Suprapubic skin (tissue), 4 donors: ENCODE data around the gene COMMD1. TPM values are rescaled to one million over a fixed set of nuclear protein-coding genes. Genes with fewer than 3 reads are reported as not detected.
"Not testable (repeated sequence)": the region's sequence is repeated elsewhere in the genome, so short reads cannot be mapped to it uniquely, and the experiment has no call there.

Experiments
- DNase-seq, 2 donors: peaks; one replicate each; pipeline ENCODE4 v3.0.0-alpha.2; 2019; ENCODE audit warnings: low spot score in 2 of 2
- H3K27ac ChIP-seq: fragments of 200-600 bp; sonication (generic); one replicate; pipeline ENCODE4 v1.5.1; 2019
- H3K27me3 ChIP-seq: fragments of 200-600 bp; sonication (generic); one replicate; pipeline ENCODE4 v1.5.1; 2019
- H3K36me3 ChIP-seq: fragments of 200-600 bp; sonication (generic); one replicate; pipeline ENCODE4 v1.5.1; 2019
- H3K4me1 ChIP-seq: fragments of 200-600 bp; sonication (generic); one replicate; pipeline ENCODE4 v1.5.1; 2019
- H3K4me3 ChIP-seq: fragments of 200-600 bp; sonication (generic); one replicate; pipeline ENCODE4 v1.5.1; 2019; ENCODE audit warnings: mild to moderate bottlenecking
- H3K9me3 ChIP-seq: fragments of 200-600 bp; sonication (generic); one replicate; pipeline ENCODE4 v1.5.1; 2019
- CTCF ChIP-seq, 2 donors: fragments of 200-600 bp in 1 of 2; fragments of 450-650 bp in 1 of 2; sonication (generic) in 1 of 2; IDR thresholded peaks; one replicate each; pipeline ENCODE4 v1.5.1; 2016 to 2019; ENCODE audit warnings: antibody characterized with exemption in 2 of 2, mild to moderate bottlenecking in 1 of 2, moderate library complexity in 1 of 2
- EP300 ChIP-seq: sonication (generic); formaldehyde crosslinking; IDR thresholded peaks from one replicate; pipeline ENCODE4 v1.6.1; 2017; ENCODE audit warnings: antibody characterized with exemption
- POLR2A ChIP-seq, 2 donors: fragments of 450-650 bp; IDR thresholded peaks; one replicate each; pipeline ENCODE4 v1.6.1; 2017; ENCODE audit warnings: antibody characterized with exemption in 2 of 2, mild to moderate bottlenecking in 2 of 2, moderate library complexity in 2 of 2
- POLR2AphosphoS5 ChIP-seq, 3 donors: sonication (generic); formaldehyde crosslinking; IDR thresholded peaks; one replicate each; pipeline ENCODE4 v1.6.1; 2017; ENCODE audit warnings: antibody characterized with exemption in 3 of 3
- WGBS: methylation state at CpG from one replicate; pipeline ENCODE4 v1.1.5; 2018; 5-methylcytosine and 5-hydroxymethylcytosine counted together
- total RNA-seq, 4 donors: library from RNA; depleted of rRNA; stranded (reverse); fragments of >200 nt; gene quantifications; one replicate each; pipeline ENCODE4 v1.1.0, GENCODE V29; 2016

COMMD1 gene
- total RNA-seq, 4 donors from 2014 or later, result 45.6 to 64.3 (median 57.7) TPM

- Histone ChIP-seq H3K27me3 (no peaks in the 10 kb centered on the region), H3K9me3 (no peaks in the 10 kb centered on the region), H3K27ac (peak overlapping the region; percentile 30), H3K4me1 (peaks cover 4% of the 10 kb centered on the region), H3K36me3 (no peaks in the 10 kb centered on the region), H3K4me3 (no peak overlapping the region)
- WGBS, result 76% methylated on average over 9 of the region's 9 CpGs
- no peak for TF ChIP-seq POLR2AphosphoS5 (IDR thresholded peaks at IDR 0.05)
- TF ChIP-seq POLR2A (IDR thresholded peaks at IDR 0.05), result no peak
- no peak for TF ChIP-seq CTCF (IDR thresholded peaks at IDR 0.05)
- no peak for TF ChIP-seq EP300
- DNase-seq, result no peak
These were observed 45.3 kb downstream of the COMMD1 start for GRCh38 chr2:61950571-61951315.

- Histone ChIP-seq H3K27me3 (no peaks in the 10 kb centered on the region), H3K9me3 (no peaks in the 10 kb centered on the region), H3K4me1 (peaks cover 4% of the 10 kb centered on the region), H3K4me3 (no peak overlapping the region), H3K36me3 (no peaks in the 10 kb centered on the region), H3K27ac (no peak overlapping the region)
- WGBS, result 84% methylated on average over 2 of the region's 2 CpGs
- no peak for DNase-seq
- TF ChIP-seq CTCF (IDR thresholded peaks at IDR 0.05) (no peak), POLR2AphosphoS5 (IDR thresholded peaks at IDR 0.05) (no peak), POLR2A (IDR thresholded peaks at IDR 0.05) (no peak), EP300 (no peak)
These were observed 46.4 kb downstream of the COMMD1 start for GRCh38 chr2:61951881-61952280.

GRCh38 chr2:61952288-61952687, 46.8 kb downstream of the COMMD1 start:
- H3K27ac ChIP-seq, result no peak overlapping the region
- H3K9me3 ChIP-seq, result no peaks in the 10 kb centered on the region
- TF ChIP-seq POLR2AphosphoS5 (IDR thresholded peaks at IDR 0.05) (no peak), CTCF (IDR thresholded peaks at IDR 0.05) (no peak), EP300 (no peak), POLR2A (IDR thresholded peaks at IDR 0.05) (no peak)
- no peaks in the 10 kb centered on the region for H3K27me3 ChIP-seq
- WGBS, result 80% methylated on average over 1 of the region's 1 CpG
- H3K4me1 ChIP-seq, result peaks cover 4% of the 10 kb centered on the region
- no peaks in the 10 kb centered on the region for H3K36me3 ChIP-seq
- no peak overlapping the region for H3K4me3 ChIP-seq
- no peak for DNase-seq

DNA sequence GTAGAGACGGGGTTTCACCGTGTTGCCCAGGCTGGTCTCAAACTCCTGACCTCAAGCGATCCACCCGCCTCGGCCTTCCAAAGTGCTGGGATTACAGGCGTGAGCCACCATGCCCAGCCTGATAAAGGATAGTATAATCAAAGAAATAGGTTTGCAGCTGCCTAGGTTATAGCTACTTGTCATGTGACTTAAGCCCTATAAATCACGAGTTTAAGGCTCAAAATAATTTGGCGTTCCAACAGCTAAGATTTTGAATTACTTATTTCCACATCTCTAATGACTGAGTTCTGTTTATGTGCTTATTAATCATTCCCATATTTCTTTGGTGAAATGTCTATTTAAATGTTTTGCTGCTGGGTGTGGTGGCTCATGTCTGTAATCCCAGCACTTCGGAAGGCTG, 49.4 kb downstream of the COMMD1 start:
- H3K9me3 ChIP-seq, DNase-seq, H3K4me1 ChIP-seq, H3K4me3 ChIP-seq, H3K27ac ChIP-seq, H3K36me3 ChIP-seq, H3K27me3 ChIP-seq: not testable (repeated sequence)
- 70% methylated on average over 9 of the region's 9 CpGs for WGBS

- Histone ChIP-seq H3K9me3 (no peaks in the 10 kb centered on the region), H3K36me3 (no peaks in the 10 kb centered on the region), H3K27me3 (no peaks in the 10 kb centered on the region), H3K4me3 (no peak overlapping the region), H3K4me1 (peaks cover 4% of the 10 kb centered on the region), H3K27ac (no peak overlapping the region)
- 90% methylated on average over 7 of the region's 7 CpGs for WGBS
- no peak for DNase-seq
- TF ChIP-seq POLR2AphosphoS5 (IDR thresholded peaks at IDR 0.05) (no peak), POLR2A (IDR thresholded peaks at IDR 0.05) (no peak), CTCF (IDR thresholded peaks at IDR 0.05) (no peak), EP300 (no peak)
These were observed 54.2 kb downstream of the COMMD1 start for GRCh38 chr2:61959381-61960293.
